22Rv1 (cell line): ENCODE data around the gene IKZF5.
A peak's percentile ranks its signal among the peaks of the same experiment; 100 is the strongest.

ENCODE experiments used
- ZFX ChIP-seq: fragments of 450-650 bp; IDR thresholded peaks from 2 replicates; pipeline ENCODE4 v1.6.1; 2017; ENCODE audit warnings: antibody characterized with exemption, borderline replicate concordance
- TF ChIP-seq, protein P1 (sequence below): fragments of 450-650 bp; IDR thresholded peaks from 2 replicates; pipeline ENCODE4 v1.5.1; 2017; ENCODE audit warnings: mild to moderate bottlenecking

- TF ChIP-seq, protein P1, sequence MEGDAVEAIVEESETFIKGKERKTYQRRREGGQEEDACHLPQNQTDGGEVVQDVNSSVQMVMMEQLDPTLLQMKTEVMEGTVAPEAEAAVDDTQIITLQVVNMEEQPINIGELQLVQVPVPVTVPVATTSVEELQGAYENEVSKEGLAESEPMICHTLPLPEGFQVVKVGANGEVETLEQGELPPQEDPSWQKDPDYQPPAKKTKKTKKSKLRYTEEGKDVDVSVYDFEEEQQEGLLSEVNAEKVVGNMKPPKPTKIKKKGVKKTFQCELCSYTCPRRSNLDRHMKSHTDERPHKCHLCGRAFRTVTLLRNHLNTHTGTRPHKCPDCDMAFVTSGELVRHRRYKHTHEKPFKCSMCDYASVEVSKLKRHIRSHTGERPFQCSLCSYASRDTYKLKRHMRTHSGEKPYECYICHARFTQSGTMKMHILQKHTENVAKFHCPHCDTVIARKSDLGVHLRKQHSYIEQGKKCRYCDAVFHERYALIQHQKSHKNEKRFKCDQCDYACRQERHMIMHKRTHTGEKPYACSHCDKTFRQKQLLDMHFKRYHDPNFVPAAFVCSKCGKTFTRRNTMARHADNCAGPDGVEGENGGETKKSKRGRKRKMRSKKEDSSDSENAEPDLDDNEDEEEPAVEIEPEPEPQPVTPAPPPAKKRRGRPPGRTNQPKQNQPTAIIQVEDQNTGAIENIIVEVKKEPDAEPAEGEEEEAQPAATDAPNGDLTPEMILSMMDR = peak; percentile 88
- TF ChIP-seq ZFX = no peak
These were observed 28.2 kb downstream of the IKZF5 start, which contains the start of gene PSTK for GRCh38 chr10:122980209-122981065.
